ENCODE results near the gene MAPKAPK2.
A peak's percentile ranks its signal among the peaks of the same experiment; 100 is the strongest.
"Not testable (repeated sequence)": the region's sequence is repeated elsewhere in the genome, so short reads cannot be mapped to it uniquely, and the experiment has no call there.

Gene MAPKAPK2

DNA sequence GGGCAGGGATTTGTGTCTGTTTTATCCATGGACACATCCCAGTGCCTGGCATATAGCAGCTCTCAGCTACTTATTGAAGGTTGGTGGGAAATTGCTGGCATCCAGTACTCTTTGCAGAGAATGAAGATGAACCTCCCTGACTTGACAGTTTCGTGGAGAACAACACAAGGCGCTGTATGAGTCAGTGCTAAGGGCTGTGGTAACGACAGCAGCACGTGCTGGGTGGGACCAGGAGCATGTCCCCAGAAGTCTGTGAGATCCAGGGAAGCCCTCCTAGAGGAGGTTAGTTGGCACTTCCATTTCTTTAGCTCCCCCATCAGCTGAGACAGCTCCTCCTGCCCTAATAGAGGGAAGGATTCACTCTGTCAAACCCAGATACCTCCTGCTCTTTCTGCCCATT lies 60.0 kb downstream of the MAPKAPK2 start:
- no peak for DNase-seq (ENCODE audit: low read depth)

DNA sequence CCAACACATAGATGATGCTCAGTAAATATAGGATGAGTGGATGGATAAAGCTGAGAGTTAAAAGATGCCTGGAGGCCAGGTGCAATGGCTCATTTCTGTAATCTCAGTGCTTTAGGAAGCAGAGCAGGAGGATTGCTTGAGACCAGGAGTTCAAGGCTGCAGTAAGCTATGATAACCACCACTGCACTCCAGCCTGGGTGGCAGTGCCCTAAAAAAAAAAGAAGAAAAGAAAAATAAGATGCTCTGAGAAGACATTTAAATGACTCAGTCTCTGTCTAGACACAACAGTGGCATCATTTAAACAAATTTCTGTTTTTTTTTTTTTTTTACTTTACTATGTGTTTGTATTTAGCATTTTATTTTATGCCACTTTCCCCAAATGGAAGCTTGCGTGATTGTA lies 60.6 kb downstream of the MAPKAPK2 start:
- no peak for DNase-seq (ENCODE audit: low read depth)

DNA sequence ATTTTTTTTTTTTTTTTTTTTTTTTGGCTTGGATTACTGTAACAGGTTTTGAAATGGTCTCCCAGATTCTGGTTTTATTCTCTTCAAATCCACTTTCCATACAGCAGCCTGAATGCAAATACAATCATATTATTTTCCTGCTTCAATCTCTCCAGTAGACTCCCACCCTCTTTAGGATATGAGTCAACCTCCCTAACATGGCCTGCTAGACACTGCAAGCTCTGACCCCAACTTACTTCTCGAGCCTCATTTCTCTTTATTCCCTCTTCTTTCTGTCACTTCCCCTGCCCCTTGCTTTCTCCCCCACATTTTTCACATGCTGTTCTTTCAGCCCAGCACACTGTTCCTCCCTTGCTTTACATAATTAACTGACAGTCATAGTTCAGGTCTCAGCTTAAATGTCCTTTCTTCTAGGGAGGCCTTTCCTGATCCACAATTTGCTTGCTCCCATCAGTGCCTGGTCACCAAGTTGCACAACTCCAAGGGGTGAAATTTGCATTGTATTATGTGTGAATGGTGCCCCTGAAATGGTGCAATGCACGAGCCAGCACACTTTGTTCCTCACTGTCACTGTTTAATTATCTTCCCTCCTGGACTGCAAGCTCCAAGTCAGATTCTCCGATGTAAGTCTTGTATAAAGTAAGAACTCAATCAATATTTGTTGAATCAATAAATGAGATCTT lies 63.8 kb downstream of the MAPKAPK2 start:
- DNase-seq (ENCODE audit: low read depth), result no peak

DNA sequence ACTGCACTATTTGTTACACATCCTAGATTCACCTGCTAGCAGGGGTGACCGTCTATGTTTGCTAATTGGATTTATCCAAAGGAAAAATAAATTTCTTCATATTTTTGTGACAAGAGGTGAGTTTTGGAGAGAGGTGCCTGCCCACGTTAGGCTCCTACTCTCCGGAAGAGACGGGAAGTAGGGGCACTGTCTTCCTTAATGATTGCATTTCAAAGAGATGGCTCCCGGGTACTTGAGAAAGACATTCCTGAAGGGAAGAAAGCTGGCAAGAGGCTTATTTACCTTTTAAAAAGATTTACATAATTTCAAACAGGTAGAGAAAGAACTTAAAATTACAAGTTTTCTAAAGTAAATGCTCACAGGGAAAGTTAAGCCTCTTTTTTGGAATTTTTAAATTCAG lies 67.2 kb downstream of the MAPKAPK2 start:
- no peak for DNase-seq (ENCODE audit: low read depth)

DNA sequence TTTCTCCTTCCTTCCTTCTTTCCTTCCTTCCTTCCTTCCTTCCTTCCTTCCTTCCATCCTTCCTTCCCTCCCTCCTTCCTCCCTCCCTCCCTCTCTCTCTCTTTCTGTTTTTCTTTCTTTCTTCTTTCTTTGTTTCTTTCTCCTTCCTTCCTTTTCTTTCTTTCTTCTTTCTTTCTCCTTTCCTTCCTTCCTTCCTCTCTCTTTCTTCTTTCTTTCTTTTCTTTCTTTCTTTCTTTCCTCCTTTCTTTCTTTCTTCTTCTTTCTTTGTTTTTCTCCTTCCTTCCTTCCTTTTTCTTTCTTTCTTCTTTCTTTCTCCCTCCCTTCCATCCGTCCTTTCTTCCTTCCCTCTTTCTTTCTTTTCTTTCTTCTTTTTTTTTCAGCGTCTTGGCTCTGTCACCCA lies 67.8 kb downstream of the MAPKAPK2 start:
- DNase-seq (ENCODE audit: low read depth), result no peak

DNA sequence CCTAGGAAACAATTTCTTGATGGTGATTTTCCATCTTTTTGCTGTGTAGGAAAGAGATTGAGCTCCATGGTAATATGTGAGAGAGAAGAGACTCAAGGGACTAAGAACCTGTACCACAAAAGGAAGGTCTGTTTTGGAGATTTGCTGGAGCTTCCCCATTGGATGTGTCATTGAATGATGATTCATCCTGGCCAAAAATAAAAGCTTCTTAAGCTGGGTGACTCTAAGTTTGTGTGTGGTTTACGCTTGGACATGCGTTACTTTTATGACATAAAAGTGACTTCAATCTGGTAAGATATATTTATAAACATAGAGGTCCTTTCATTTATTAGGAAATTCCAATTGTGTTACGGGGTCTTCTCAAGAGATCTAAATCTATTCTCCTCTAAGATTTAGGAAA lies 68.4 kb downstream of the MAPKAPK2 start:
- peak; percentile 15 for DNase-seq (ENCODE audit: low read depth)

DNA sequence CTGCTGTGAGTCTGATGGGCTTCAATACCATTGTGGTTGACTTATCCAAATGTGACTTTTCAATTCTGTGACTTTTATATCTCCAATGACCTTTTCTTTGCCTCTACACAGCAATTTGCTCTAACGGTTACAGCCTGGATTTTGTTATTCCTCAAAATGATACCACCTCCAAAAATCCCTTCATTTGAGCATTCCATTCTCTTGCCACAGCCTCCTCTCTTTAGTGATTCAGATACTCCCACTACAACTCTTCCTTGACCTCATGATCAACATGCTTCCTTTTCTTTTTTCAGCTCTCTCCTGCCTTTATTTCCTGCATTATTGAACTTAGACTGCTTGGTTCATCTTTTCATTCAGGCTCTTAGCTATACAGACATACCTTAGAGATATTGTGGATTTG lies 69.3 kb downstream of the MAPKAPK2 start:
- DNase-seq (ENCODE audit: low read depth), result peak; percentile 38

DNA sequence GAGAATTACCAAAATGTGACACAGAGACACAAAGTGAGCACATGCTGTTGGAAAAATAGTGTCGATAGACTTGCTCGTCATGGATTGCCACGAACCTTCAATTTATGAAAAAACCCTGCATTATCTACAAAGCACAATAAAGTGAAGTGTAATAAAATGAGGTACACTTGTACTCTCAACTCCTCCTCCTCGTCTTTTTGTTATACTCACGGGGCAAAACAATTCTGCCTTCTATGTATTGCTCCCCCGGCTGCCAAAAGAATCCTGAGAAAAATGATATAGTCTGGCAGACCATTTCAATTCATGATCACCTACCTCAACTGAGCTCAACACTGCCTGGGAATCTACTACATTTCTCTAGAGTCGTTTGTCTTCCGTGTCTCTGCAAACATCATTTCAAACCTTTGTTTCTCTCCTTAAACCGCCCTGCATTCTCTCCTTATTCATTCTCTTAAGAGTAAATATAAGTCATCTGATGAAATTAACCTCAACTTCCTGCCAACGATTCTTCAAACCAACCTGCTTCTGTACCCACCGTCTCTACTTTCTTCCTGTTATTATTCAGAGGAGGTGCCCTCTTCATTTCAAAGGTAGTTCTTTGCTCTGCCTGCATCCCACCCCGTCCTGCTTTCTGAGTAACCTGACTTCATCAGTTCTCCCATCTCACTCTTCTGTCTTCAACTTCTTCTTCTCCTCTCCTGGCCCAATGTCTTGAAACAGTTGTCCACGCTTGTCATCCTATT lies 73.0 kb downstream of the MAPKAPK2 start:
- DNase-seq (ENCODE audit: low read depth), result no peak

DNA sequence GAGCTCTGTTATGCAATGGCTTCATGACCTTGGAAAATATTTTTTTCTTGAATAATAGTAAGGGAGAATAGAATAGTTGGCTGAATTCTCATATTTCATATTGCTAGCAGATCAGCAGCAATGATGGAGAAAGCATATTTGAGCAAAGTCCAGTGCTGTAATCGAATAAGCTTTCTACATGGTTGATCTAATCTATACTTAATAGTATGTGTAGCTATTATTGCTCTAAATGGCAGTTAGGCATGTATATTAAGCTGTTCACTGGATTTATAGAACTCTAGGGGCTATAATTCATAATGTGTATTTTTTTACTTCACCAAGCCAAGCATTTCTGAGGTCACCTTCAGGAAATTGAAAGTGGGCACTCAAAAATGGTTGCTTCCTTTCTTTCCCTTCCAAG lies 75.9 kb downstream of the MAPKAPK2 start:
- no peak for DNase-seq (ENCODE audit: low read depth)

DNA sequence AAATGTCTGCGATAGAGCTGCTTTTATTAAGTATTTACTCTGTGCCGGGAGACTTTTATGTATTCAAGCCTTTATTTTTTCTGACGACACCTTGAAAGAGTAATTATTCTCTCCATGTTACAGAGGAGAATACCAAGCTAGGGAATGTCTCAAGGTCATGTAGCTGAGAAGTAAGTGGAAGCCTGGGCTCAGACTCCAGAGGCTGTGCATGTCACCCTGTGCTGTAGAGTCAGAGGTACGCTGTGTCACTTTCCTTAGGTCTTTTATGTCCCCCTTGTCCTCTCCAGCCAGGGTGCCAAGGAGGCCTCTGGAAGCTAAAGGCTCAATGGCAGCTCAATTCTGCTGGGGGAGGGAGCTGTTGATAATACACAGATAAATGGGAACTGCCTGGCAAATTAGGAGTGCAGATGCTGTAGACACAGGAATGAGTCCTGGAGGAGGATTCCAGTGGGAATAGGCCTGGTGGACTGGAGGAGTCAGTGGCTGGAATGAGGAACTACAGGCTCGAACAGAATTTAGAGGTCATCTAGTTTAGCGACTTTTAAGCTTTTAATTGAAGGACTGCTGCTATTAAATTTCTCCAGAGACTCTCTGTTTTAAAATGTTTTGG lies 76.6 kb downstream of the MAPKAPK2 start:
- DNase-seq (ENCODE audit: low read depth), result no peak

DNA sequence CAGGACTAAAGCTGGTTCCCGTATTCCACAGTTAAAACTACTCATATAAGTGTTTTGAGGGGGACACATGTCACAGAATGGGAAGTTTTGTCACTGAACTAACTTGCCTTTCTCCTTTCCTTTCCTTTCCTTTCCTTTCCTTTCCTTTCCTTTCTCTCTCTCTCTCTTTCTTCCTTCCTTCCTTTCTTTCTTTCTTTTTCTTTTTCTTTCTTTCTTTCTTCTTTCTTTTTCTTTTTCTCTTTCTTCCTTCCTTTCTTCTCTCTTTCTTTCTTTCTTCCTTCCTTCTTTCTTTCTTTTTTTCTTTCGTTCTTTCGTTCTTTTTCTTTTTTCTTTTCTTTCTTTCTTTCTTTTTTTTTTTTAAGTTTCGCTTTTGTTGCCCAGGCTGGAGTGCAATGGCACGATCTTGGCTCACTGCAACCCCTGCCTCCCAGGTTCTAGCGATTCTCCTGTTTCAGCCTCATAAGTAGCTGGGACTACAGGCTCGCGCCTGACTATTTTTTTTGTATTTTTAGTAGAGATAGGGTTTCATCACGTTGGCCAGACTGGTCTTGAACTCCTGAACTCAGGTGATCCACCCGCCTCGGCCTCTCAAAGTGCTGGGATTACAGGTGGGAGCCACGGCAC lies 78.1 kb downstream of the MAPKAPK2 start:
- DNase-seq (ENCODE audit: low read depth), result not testable (repeated sequence)

DNA sequence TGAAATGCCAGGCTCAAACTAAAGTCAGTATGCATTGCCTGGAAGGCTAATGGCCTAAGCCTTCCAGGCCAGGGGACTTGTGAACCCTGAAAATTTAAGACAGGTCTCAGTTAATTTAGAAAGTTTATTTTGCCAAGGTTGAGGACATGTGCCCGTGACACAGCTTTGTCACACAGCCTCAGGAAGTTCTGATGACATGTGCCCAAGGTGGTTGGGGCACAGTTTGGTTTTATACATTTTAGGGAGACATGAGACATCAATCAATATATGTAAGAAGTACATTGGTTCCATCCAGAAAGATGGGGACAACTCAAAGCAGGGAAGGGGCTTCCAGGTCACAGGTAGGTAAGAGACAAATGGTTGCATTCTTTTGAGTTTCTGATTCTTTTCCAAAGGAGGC lies 81.1 kb downstream of the MAPKAPK2 start:
- DNase-seq (ENCODE audit: low read depth), result not testable (repeated sequence)

DNA sequence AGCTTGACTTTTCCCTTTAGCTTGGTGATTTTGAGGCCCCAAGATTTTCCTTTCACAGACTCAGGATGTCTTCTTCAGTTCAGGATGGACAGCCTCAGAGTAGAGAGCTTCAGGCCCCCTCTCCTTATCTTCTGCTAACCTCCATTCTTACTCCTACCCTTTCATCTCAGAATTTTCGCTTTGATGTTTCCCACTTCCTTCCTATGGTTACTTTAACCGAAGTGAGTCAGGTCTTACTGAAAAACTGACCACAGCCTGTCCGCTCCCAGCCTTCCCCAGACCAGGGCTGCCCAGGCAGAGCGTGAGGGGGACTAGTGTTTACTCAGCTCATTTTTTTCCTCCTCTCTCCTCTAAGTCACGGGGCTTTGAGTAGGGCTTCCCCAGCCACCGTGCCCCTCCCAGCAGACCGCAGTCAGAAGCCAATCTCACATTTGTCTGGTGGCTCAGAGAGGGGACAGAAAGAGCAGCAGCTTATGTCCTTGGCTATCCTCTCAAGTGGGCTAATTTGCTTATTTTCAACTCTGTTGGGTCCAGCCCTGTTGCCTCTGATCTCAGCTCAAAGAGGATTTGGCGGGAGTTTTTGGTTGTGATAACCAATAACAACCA lies 81.6 kb downstream of the MAPKAPK2 start:
- DNase-seq (ENCODE audit: low read depth), result peak; percentile 94

DNA sequence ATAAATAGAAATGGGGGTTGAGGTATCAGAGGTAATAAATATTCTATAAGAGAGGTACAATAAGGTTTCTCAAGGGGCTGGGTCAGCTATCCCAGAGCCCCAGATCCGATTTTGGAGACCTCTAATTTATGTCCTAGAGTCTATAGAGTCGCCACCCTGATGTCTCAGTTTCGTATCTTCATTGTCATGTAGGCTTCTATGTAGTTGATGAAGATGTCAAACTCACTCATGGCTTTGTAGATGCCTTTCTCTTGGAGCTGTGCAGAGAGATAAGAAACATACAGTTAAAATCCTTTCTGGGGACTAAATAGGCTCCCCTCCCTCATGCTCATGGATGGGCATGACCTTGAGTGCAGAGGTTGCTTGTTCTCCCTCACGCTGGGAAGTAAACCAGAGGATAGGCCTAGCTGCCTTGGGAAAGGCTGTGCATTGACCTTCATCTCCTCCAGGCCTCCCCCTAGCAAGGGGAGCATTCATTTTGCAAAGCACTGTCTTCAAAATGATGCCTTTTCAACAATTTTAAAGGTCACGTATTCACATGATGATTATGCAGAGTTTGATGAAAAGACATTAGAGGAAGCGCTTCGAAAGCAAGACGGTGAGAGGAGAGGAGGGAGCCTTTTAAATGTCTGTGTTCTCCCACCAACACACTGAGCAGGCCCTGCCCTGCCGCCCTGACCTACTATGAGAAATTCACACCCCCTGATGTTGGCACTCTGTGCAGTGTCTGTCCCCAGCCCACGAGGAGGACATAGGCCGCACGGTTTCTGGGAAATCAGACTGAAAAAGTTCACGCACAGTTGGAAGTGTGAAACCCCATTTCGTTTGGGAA lies 84.0 kb downstream of the MAPKAPK2 start:
- no peak for DNase-seq (ENCODE audit: low read depth)

DNA sequence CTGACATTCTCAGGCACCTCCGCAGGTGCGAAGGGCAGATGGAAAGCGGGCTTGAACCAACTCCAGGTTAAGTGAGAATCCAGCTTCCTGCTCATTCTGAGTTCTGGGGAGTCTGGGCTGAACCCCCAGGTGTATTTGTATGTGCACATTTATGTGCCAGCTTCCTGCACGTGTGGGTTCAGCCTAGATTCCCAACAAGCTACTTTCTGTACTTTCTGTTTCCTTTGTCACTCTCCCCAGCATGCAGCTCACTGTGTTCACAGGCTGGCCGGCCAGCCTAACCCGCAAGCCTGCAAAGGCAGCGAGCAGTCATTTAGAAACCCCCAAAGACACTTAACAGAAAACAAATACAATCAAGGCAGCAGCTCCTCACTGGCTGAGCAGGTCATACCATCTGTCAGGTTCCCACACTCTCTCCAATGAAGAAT lies 84.6 kb downstream of the MAPKAPK2 start:
- DNase-seq (ENCODE audit: low read depth), result no peak

DNA sequence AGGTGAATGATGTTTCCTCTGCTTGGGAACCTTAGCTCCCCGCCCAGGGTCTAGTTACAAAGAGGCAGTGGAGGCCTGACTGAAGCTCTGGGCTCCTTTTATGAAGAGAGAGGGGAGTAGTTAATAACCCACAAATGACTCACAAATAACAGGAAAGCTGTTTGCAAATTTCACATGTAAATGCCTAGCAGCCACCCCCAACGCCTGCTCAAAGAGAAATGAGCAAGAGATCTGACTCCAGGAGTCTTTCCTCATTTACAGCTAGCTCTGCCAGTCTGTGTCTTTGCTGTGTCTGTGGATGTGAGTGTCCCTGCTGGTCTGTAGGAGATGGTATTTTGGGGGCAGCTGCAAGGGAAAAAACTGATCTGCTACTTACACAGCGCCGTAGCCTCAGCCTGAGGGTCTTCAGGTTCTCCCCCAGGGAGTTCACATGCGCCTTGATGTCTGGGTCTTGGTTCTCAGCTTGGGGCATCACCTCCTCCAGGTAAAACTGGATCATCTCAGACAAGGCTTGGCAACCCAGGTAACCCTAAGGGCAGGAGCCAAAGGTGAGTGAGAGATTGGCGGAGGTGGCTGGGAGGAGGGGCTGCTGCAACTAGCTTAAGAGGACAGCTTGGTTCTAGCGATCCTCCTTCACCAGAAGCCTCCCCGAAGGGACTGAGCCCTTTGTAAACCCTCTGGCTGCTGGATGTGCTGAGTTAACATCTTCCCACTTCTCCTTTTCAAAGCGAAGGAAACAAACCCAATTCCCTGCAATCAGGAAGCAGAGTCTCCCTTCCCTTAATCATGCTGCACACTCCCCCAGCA lies 86.0 kb downstream of the MAPKAPK2 start, which contains the start of gene IL19:
TSS of gene IL19 (plus strand) at position 243 of the 807 bp plus-strand sequence. CDS start 65,890 bp downstream, outside the sequence.
- DNase-seq (ENCODE audit: low read depth), result peak; percentile 77

DNA sequence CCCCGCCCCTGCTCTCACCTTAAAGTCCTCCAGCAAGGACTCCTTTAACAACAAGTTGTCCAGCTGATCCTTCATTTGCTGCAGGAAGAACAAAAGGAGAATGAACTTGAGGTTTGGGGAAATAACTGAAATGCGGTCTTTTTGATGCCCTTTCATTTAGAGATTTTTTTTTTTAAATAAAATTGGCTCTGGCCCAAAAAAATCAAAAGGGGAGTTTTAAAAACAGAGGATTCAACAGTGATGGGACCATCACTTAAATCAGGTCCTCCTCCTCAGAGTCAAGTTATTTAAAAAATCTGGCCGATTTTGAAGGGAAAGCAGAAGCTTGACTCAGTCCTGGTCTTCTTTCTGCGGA lies 86.6 kb downstream of the MAPKAPK2 start:
- DNase-seq (ENCODE audit: low read depth), result no peak

DNA sequence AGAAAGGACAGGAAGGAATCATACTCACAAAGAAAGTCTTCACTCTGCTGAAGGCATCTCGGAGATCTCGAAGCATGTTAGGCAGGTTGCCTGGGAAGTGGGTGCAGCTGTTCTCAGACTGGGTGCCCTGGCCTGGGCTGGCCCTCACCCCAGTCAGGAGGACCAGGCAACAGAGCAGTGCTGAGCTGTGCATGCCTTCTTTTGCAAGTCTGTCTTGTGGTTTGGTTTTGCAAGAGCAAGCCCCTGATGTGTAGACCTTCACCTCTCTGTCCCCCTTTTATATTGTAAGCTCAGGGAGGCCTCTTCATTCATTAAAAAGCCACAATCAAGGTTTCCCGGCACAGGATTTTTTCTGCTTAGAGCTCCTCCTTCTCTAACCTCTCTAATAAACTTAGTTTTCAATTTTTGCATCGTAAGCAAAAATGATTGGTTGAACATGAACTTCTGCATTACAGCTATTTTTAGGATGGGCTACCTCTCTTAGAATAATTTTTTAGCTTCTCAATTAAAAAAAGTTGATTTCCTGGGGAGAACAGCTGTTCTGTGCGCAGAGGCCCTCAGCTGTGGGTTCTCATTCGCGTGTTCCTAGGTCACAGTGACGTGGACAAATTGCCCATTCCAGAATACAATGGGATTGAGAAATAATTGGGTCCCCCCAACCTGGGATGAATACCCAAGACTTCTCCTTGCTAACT lies 87.7 kb downstream of the MAPKAPK2 start, which contains the start of gene IL10:
TSS of gene IL10 (minus strand) at position 252 of the 695 bp plus-strand sequence. CDS start at position 193, 59 bp downstream.
- peak; percentile 26 for DNase-seq (ENCODE audit: low read depth)

DNA sequence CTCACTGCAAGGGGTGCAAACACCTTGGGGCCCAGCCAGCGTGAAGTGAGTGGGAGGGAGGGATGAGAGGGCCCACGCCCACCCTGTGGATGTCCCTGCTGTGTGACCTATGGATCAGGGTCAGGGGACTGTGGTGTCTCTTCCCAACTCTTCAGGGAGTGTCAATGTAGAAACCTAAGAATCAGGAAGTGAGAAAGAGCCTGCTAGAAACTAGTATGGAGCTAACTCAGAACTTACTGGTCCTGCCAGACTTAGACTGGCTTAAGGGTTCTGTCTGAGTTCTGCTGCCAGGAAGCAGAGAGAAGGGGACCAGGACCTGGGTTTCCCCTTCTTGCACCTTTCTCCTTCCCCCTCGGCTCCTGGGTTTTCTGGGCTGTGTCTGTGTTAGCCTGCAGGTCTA lies 89.4 kb downstream of the MAPKAPK2 start:
- DNase-seq (ENCODE audit: low read depth), result no peak

DNA sequence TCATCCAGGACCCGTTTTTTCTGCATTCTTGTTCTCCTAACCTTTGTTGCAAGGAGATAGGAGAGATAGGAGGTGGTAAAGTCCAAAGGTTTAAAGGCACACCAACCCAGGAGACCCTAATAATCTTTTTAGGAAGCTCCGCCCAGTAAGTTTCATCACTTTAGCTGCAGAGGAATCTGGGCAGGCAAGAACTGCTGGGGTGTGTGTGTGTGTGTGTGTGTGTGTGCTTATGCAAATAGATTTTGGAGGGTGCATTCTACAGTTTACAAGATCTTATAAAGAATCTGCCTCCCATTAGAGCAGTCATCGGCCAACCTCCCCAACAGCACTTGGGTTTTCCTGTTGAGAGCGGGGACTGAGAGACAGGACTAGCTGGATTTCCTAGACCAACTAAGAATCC lies 91.5 kb downstream of the MAPKAPK2 start:
- peak; percentile 21 for DNase-seq (ENCODE audit: low read depth)
